ENCODE measurements around the gene CC2D2B.
"Not testable (repeated sequence)": the region's sequence is repeated elsewhere in the genome, so short reads cannot be mapped to it uniquely, and the experiment has no call there.

CC2D2B gene

DNA sequence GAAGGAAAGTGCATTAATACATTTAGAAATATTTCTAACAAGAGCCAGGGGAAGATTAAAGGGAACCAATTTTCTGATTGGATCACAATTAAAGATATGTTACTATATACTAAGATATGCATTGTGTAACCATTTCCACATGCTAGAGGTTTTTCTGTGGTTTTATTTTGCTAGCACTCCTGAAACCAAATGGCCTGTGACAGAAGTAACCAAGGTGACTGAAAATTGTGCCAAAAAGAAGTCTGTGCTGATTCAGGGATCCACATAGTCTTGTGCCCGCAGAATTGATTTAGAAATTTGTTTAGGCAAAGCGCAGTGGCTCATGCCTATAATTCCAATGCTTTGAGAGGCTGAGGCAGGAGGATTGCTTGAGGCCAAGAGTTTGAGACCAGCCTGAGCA is 1.8 kb downstream of the CC2D2B start:
- no peak for DNase-seq

DNA sequence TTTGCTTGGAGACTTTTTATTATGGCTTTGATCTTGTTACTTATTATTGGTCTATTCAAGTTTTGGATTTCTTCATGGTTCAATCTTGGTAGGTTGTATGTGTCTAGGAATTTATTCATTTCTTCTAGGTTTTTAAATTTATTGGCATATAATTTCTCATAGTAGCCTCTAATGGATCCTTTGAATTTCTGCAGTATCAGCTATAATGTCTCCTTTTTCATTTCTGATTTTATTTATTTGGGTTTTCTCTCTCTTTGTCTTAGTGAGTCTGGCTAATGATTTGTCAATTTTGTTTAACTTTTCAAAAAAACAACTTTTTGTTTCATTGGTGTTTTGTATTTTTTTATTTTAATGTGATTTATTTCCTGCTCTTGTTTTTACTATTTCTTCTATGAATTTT is 8.3 kb downstream of the CC2D2B start:
- not testable (repeated sequence) for DNase-seq

DNA sequence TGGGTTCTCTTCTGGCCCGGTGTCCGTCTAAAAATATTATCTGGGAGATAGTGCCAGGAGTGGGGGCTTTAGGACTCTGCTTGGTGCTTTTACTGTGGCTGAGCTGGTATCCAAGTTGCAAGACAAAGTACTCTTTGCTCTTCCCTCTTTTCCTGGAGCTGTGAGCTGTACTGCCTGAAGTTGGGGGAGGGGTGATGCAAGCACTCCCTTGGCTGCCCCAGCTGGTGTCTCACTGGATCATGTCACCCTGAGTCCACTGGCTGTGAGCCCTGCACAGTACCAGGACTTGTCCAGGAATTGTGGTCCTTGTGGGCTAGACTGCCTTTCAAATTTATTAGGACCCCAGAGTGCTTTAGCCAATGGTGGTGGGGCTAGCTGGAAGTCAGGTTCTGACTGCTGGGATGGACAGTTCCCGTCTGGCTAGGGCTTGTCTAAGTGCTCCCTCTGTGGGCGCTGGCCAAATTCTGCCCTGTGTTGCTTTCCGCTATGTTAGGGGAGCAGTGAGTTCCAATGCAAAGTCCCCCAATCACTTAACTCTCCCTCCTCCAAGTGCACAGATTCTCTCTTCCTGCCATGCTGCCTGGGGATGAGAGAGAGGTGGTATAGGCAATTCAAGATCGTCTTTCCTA is 13.1 kb downstream of the CC2D2B start:
- no peak for DNase-seq

DNA sequence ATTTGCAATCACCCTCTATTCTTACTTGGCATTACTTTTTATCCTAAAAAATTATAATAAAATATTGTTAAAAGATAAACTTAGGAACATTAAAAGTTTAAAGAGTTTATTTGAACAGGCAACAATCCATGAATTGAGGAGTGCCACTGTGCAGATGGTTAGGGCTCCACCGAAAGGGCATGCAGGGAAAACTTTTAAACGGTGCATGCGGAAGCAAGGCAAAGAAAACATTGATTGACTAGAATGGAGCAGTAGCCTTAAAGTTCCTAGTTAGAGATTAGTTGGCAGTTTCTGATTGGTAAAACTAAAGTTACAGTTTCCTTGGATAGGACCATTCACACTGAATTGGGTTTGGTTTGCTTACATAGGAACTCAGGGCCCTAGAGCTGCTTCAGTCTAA is 17.3 kb downstream of the CC2D2B start:
- no peak for DNase-seq

DNA sequence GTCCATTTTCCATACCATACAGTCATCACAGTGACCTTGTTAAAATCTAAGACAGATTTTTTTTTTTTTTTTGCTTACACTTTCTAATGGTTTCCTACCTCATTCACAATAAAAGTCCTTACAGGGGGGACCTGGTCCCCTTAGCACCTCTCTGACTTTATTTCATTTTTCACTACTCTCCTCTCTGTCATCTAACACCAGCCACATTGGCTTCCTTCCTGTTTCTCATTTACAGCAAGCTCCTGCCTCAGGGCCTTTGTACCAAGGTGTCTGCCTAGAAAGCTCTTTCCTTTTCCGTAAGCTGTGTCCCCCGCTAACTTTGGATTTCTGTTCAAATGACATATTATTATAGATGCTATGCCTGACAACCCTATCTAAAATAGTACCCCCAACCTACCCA is 27.7 kb downstream of the CC2D2B start:
- no peak for DNase-seq

DNA sequence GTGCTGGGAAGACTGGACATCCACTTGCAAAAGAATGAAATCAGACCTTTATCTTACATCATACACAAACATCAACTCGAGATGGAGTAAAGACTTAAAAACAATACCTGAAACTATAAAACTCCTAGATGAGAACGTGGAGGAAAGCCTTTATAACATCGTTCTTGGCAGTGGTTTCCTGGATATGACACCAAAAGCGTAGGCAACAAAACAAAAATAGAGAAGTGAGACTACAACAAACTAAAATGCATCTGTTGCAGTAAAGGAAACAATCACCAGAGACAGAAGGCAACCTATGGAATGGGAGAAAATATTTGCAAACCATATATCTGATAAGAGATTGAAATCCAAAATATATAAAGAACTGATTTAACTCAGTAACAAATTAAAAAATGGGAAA is 33.3 kb downstream of the CC2D2B start:
- no peak for DNase-seq

DNA sequence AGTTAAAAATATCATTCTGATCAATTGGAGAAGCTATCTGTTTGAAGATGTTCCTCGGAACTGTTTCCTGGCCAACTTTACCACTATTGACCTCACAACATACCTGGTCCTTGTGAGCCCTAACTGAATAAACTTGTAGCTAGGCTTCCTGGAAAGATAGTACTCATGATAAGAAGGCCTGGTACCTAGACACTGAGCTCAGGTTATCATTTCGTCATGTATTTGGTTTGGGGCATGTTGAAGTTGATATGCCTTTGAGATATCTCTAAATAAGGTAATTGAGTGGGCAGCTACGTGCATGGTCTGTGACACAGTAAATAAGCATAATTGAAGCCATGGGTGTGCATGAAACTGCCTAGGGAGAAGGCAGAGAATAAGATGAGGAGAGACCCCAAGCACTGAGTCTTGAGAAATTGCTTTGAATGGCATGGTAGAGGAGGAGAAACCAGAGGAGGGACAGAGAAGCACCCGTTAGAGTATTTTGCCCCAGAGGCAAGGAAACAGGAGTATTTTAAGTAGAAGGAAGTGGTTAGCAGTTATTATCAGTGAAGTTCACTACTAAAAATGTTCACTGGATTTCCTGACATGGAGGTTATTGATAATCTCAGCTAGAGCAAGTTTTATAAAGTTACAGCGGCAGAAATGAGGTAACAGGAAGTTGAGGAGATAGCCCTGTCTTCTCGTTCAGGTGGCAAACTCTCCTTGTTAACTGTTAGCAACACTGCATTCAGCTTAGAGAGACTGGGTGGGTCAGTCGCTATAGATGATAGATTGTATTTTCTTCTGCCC is 55.6 kb downstream of the CC2D2B start:
- no peak for DNase-seq

DNA sequence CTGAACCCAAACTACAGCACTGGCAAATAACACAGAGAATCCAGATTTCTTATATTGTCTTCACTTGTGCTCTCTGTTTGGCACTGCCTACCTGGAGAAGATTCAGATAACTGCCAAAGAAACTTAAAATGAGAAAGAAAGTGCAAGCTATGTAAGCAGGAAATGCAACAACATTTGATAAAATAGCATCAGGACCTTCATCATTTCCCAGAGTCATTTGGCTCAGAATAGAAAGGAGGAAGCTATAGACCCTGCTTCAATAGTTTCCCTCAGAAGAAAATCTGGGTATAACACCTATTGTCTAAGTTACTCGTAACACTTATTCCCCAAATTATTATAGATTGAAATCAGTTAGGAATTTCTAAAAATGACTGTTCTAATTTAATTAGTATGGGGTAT is 56.2 kb downstream of the CC2D2B start:
- no peak for DNase-seq

DNA sequence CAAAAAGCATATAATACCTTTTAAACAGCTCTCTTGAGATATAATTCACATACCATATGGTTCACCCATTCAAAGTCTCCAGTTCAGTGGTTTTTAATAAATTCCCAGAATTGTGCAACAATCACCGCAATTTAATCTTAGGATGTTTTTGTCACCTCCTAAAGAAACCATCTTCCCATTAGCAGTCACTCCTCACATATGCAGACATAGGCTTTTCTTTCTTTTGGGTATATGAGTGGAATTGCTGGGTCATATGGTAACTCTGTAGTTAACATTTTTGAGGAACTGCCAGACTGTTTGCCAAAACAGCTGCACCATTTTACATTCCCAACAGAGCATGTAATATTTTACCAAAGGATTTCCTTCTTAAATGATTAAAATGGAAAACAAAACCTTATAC is 57.0 kb downstream of the CC2D2B start:
- DNase-seq: no peak

DNA sequence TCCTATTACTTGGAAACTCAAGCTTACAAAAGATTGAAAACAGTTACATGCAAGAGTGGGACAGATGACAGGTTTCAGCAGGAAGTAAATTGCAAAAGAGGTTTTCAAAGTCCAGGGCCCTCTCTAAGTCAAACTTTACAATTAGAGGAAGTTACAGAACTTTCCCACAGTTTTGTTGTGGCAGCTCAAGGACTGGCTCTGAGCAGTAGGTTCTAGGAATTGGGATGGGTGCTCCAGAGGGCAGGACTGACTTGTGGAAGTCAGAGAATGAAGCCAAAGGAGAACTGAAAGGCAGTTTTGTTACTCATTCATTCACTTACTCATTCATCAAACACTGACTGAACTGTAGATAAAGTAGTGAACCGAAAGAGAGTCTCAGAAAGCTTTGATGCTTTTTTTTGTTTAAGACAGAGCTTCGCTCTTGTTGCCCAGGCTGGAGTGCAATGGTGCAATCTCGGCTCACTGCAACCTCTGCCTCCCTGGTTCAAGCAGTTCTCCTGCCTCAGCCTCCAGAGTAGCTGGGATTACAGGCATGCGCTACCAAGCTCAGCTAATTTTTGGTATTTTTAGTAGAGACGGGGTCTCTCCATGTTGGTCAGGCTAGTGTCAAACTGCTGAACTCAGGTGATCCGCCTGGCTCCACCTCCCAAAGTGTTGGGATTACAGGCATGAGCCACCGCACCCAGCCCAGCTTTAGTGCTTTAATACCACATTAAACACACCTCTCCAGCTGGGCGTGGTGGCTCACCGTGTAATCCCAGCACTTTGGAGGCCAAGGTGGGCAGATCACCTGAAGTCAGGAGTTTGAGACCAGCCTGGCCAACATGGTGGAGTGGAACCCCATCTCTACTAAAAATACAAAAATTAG is 68.8 kb downstream of the CC2D2B start:
- DNase-seq: no peak

DNA sequence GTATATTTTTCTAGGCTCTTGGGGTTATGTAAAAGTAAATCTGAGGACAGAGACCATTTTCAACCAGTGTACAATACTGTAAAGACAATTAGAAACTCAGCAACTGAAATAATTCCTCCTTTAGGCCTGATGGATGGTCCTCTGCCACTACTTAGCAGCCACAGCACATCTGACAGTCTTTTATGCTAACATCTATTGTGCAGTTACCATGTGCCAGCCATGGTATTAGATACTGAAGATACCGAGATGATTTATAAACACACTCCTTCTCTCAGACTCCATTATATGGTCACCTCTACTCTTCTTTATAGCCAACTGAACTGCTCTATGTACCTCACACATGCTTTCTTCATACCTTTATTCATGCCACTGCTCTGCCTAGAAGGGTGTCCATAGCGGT is 74.4 kb downstream of the CC2D2B start:
- no peak for DNase-seq

DNA sequence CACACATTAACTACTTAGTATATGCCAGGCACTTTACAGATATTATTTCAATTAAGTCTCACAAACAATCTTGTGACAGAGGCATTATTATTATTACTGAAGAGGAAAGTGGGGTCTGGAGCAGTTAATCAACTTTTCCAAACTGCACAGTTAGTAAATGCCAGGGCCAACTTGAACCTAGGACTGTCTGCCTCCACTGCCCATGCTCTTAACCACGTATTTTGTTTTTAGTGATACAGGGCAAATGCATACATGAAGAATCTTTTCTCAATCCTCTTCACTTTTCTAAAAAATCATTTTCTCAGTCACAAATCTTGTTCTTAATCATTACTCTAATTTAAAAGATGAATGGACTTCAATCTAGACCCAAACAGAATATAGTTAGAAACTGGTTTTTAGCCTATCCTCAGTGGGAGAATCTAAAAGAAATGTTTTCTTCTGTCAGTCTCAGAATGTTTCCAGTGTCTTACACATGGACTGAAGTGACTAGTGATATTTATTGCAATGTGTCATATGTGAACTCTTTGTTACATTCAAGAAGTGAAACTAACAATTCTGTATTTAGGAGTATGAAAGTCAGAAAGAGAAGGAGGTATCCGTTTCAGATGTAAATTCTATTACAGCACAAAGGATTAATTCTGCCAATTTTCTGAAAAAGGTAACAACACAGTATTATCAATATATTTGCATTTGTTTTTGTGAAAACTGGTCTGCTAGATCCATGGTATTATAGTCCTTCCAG is 80.1 kb downstream of the CC2D2B start:
- no peak for DNase-seq

DNA sequence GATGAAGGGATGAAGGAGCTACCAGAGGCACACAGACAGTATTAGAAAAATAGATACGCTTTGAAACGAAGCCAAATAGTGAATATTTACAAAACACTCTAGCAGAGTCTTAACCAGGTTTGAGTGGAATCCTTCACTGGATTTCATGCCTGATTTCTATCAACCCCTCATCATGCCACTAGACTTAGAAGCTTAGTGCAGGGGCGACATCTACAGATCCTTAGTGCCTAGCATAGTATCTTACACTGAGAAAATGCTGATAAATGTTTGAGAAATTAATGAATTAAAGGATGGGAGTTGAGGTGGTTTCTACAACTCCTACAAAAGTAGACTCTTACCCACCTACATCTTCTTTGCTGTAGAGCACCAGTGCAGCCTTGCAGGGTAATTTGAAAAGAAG is 80.9 kb downstream of the CC2D2B start:
- no peak for DNase-seq

DNA sequence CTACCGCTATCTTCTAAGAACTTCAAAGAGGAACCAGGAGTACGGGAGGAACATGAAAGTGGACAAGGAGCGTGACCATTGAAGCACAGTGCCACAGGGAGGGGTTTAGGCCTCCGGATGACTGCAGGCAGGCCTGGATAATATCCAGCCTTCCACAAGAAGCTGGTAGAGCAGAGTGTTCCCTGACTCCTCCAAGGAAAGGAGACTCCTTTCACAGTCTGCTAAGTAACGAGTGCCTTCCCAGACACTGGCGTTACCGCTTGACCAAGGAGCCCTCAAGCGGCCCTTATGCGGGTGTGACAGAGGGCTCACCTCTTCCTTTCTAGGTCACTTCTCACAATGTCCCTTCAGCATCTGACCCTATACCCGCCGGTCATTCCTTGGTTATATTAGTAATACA is 86.6 kb downstream of the CC2D2B start:
- DNase-seq: not testable (repeated sequence)

DNA sequence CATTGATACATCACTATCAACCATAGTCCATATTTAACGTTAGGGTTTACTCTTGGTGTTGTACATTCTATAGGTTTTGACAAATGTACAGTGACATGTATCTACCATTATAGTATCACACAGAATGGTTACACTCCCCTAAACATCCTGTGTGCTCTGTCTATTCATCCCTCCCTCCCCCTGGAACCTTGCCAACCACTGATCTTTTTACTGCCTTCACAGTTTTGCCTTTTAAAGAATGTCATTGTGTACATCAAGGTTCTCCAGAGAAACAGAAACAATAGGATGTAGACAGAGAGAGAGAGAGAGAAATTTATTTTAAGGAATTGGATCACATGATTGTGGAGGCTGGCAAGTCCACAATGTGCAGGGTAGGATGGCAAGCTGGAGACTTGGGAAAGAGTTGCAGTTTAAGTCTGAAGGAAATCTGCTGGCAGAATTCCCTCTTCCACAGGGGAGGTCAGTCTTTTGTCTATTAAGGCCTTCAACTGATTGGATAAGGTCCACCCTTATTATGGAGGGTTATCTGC is 90.5 kb downstream of the CC2D2B start:
- DNase-seq: no peak

DNA sequence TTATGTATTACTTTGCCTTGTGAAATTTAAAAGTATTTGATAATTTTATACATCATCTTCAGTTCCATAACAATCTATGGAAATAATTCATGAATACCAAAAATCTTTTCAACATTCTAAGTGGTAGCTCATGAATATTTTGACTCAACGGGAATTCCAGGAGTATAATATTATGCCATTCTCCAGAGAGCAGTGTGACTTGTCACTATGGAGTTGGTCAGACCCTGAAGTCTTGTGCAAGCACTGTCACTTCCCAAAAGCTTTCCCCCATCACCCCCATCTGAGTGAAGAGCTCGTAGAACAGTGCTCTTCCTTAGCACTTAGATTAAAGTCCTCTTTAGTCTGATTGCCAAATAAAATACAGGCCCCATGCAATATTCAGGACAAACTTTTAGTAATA is 106.2 kb downstream of the CC2D2B start:
- no peak for DNase-seq

DNA sequence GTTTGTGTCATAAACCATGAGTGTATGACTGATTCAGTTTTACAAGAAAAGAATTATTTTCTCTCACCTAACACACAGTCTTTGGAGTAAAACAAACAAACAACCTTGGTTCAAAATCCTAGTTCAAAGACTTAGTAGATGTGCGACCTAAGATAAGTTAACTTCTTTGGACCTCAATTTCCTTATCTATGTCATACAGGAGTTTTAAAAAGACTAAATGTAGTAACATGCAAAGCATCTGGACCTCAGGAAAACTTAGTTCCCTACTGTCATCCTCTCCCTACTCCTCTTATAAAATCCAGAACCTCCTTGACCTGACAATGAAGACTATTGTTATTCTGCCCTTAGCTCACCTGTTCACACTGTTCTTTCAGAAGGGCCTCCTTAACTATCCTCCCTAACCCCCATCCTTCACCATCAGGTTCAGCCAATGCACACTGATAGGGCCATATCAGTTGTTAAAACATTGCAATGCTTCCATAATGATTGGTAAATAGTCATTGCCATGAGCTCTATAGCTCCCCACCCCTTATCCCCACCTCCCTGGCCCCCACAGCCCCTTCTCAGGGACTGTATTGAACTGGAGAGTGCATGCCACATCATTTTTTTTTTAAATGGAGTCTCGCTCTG is 106.8 kb downstream of the CC2D2B start:
- DNase-seq: no peak

DNA sequence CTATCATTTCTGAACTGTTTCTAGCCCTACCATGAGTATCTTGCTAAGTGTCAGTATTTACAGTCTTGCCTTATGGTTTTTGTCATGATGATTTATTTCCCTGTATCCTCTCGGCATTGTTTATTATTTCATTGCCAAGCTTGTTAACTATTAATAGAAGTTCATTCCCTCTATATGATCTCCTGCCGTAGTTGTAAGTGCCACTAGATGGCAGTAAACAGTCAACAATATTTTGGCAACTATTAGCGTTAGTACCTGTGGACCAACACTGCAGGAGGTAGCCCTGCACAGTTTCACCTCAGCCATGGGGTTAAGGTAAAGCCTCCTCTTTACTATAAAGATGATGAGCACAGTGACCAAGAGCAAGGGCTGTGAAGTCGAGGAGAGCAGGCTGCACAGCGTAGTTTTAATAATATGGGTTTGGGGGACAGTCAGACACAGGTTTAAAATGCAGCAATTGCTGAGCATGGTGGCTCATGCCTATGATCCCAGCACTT is 109.5 kb downstream of the CC2D2B start:
- peak; percentile 14 for DNase-seq

DNA sequence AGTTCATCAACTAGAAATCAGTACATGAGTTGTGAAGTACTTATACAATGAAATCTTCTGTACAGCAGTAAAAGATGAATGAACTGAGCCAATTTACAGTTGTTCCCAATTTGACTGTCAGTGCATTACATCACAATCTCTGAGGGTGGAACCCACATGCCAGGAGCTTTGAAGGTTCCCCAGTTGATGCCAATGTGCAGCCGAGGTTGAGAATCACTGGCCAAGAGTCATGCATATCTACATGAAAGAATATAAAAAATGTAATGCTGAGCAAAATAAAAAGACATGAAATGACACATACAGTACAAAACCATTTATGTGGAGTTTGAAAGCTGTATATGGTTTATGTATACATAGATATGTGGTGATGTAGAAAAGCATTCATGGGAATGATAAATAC is 113.6 kb downstream of the CC2D2B start:
- no peak for DNase-seq

DNA sequence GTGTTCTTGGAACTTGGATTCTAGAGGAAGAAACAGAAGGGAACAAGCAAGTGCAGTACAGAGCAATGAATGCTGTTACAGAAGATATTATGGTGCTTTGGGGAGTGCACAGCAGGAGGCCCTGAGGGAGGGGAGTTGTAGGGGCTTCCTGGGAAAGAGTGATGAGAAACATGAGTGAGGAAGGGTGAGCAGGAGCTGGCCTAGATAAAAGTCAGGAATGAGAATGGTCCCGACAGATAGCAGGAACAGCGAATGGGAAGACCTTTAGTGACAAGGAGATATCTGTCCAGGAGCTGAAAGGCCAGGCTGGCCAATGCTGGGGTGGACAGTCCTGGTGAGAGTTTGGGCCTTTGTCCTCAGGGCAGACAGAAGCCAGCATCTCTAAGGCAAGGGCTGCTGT is 115.0 kb downstream of the CC2D2B start:
- no peak for DNase-seq

DNA sequence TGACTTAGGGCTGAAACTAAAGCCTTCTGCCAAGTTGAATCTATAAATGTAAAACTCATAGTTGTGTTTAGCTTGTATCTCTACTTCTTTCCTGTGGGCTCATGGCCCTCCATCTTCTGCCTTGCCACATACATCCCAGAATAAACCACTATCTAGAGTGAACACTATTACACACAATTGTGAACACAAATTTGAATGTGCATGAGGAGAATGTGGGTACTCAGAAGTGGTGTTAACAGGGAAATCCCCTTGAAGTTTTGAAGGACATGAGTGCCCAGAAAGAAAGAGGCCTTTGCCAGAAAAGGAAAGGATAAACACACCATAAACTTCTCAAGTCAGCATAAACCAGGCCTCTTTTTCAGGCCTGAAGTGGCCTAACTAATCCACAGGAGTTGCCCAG is 115.4 kb downstream of the CC2D2B start:
- no peak for DNase-seq

DNA sequence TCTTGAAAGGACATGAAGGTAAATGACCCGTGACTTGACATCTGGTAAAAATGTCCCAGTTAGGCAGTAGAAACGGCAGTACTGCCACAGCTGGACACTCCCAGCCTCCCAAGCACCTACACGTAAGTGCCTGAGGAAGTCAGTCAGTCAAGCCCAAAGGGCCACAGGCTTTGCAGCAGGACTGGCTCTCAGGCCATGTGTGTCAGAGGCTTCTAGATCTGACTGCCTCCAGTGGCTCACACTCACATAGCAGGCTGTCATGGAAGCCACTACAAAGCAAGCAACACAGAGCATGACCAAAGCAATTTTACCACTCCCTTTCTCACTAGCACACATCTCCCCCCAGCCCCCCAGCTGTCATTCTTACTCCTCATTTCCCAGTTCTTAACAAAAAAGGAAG is 117.8 kb downstream of the CC2D2B start:
- DNase-seq: no peak

Data from activated naive CD4-positive, alpha-beta T cell treated with anti-CD3 and anti-CD28 coated beads, Interleukin-2, amount 50 U/mL, for 16 hours (primary cell).